Raji (cell line): ENCODE results near the gene FSIP1.

Experiments
- POLR2A ChIP-seq: IDR thresholded peaks from 2 replicates; pipeline ENCODE4 v1.6.1; 2011; ENCODE audit warnings: low read depth, low read length, control low read depth; ENCODE audit not compliant: insufficient read depth

Gene FSIP1

GRCh38 chr15:39717134-39717533, 65.5 kb downstream of the FSIP1 start:
- TF ChIP-seq POLR2A: no peak

- TF ChIP-seq POLR2A: no peak
These were observed 68.4 kb downstream of the FSIP1 start for GRCh38 chr15:39714251-39714650.

GRCh38 chr15:39713846-39714245, 68.8 kb downstream of the FSIP1 start:
- TF ChIP-seq POLR2A: no peak

GRCh38 chr15:39710681-39711080, 72.0 kb downstream of the FSIP1 start:
- TF ChIP-seq POLR2A: no peak

GRCh38 chr15:39709941-39710340, 72.7 kb downstream of the FSIP1 start:
- TF ChIP-seq POLR2A: no peak

GRCh38 chr15:39706206-39706605, 76.4 kb downstream of the FSIP1 start:
- no peak for TF ChIP-seq POLR2A

GRCh38 chr15:39704689-39705088, 78.0 kb downstream of the FSIP1 start:
- no peak for TF ChIP-seq POLR2A

- TF ChIP-seq POLR2A: no peak
These were observed 78.4 kb downstream of the FSIP1 start for GRCh38 chr15:39704235-39704634.

- TF ChIP-seq POLR2A: no peak
These were observed 80.7 kb downstream of the FSIP1 start for GRCh38 chr15:39701988-39702387.

GRCh38 chr15:39700375-39700700, 82.3 kb downstream of the FSIP1 start:
- no peak for TF ChIP-seq POLR2A

- no peak for TF ChIP-seq POLR2A
These were observed 82.9 kb downstream of the FSIP1 start for GRCh38 chr15:39699516-39700374.

GRCh38 chr15:39698444-39699390, 83.9 kb downstream of the FSIP1 start:
- TF ChIP-seq POLR2A: no peak

- no peak for TF ChIP-seq POLR2A
These were observed 85.1 kb downstream of the FSIP1 start for GRCh38 chr15:39697509-39697908.

GRCh38 chr15:39695793-39696192, 86.8 kb downstream of the FSIP1 start:
- no peak for TF ChIP-seq POLR2A

- TF ChIP-seq POLR2A: no peak
These were observed 90.0 kb downstream of the FSIP1 start for GRCh38 chr15:39692356-39693327.
